GM21367 (cell line): ENCODE results near the gene ADGRB3.
"Not testable (repeated sequence)": the region's sequence is repeated elsewhere in the genome, so short reads cannot be mapped to it uniquely, and the experiment has no call there.

ENCODE experiments used
- ATAC-seq: cut with Tn5 transposase; IDR thresholded peaks from one replicate; pipeline ENCODE4 v1.9.1; 2021; ENCODE audit not compliant: unreplicated experiment

ADGRB3 gene

GRCh38 chr6:68777956-68778355, 142.9 kb downstream of the ADGRB3 start:
- no peak for ATAC-seq

- peak; percentile 48 for ATAC-seq
These were observed 143.4 kb downstream of the ADGRB3 start for GRCh38 chr6:68778356-68779020.

GRCh38 chr6:68779366-68779765, 144.3 kb downstream of the ADGRB3 start:
- ATAC-seq, result no peak

- ATAC-seq, result not testable (repeated sequence)
These were observed 155.0 kb downstream of the ADGRB3 start for GRCh38 chr6:68790128-68790527.

- ATAC-seq, result not testable (repeated sequence)
These were observed 179.9 kb downstream of the ADGRB3 start for GRCh38 chr6:68814976-68815375.

GRCh38 chr6:68826501-68826900, 191.4 kb downstream of the ADGRB3 start:
- no peak for ATAC-seq

GRCh38 chr6:68834551-68834950, 199.5 kb downstream of the ADGRB3 start:
- no peak for ATAC-seq

GRCh38 chr6:68838571-68838970, 203.5 kb downstream of the ADGRB3 start:
- ATAC-seq, result no peak

GRCh38 chr6:68852791-68853190, 217.7 kb downstream of the ADGRB3 start:
- ATAC-seq, result no peak

- ATAC-seq, result no peak
These were observed 224.2 kb downstream of the ADGRB3 start for GRCh38 chr6:68859233-68859632.

GRCh38 chr6:68868646-68869045, 233.6 kb downstream of the ADGRB3 start:
- ATAC-seq, result no peak

- no peak for ATAC-seq
These were observed 238.2 kb downstream of the ADGRB3 start for GRCh38 chr6:68873236-68873635.

GRCh38 chr6:68874747-68875146, 239.7 kb downstream of the ADGRB3 start:
- no peak for ATAC-seq

- ATAC-seq, result no peak
These were observed 240.3 kb downstream of the ADGRB3 start for GRCh38 chr6:68875403-68875802.

GRCh38 chr6:68876792-68877493, 241.9 kb downstream of the ADGRB3 start:
- ATAC-seq, result no peak

- ATAC-seq, result no peak
These were observed 245.2 kb downstream of the ADGRB3 start for GRCh38 chr6:68880050-68880813.

GRCh38 chr6:68883325-68883724, 248.2 kb downstream of the ADGRB3 start:
- ATAC-seq, result not testable (repeated sequence)

GRCh38 chr6:68891419-68891818, 256.3 kb downstream of the ADGRB3 start:
- no peak for ATAC-seq

- ATAC-seq, result no peak
These were observed 257.4 kb downstream of the ADGRB3 start for GRCh38 chr6:68892452-68892851.

- no peak for ATAC-seq
These were observed 260.8 kb downstream of the ADGRB3 start for GRCh38 chr6:68895929-68896328.

- ATAC-seq, result no peak
These were observed 266.0 kb downstream of the ADGRB3 start for GRCh38 chr6:68901044-68901443.

GRCh38 chr6:68911334-68911733, 276.3 kb downstream of the ADGRB3 start:
- no peak for ATAC-seq
